Lower leg skin (tissue), 4 donors: ENCODE results near the gene RPL3. TPM values are rescaled to one million over a fixed set of nuclear protein-coding genes. Genes with fewer than 3 reads are reported as not detected.

ENCODE experiments used
- DNase-seq, 2 donors: peaks; one replicate each; pipeline ENCODE4 v3.0.0-alpha.2; 2019; ENCODE audit warnings: low spot score in 2 of 2
- H3K4me3 ChIP-seq: fragments of 200-600 bp; sonication (generic); 2 replicates; pipeline ENCODE4 v1.5.1; 2017; ENCODE audit warnings: mild to moderate bottlenecking, low read depth; ENCODE audit not compliant: poor library complexity, severe bottlenecking
- CTCF ChIP-seq, 3 donors: fragments of 450-650 bp; IDR thresholded peaks; one replicate each; pipeline ENCODE4 v1.5.1; 2016; ENCODE audit warnings: antibody characterized with exemption in 3 of 3, mild to moderate bottlenecking in 3 of 3, moderate library complexity in 2 of 3
- POLR2A ChIP-seq, 2 donors: fragments of 450-650 bp; IDR thresholded peaks; one replicate each; pipeline ENCODE4 v1.6.1; 2016 to 2017; ENCODE audit warnings: antibody characterized with exemption in 2 of 2, mild to moderate bottlenecking in 1 of 2, moderate library complexity in 1 of 2
- WGBS, 2 donors: methylation state at CpG; one replicate each; pipeline ENCODE4 v1.1.5; 2018; 5-methylcytosine and 5-hydroxymethylcytosine counted together
- intact Hi-C: fragments of 100-400 bp; cut with DNase I; formaldehyde crosslinking; loops from one replicate; pipeline ENCODE4 v1.15.0; 2023; ENCODE audit warnings: low total_unique reads
- total RNA-seq, 4 donors: library from RNA; depleted of rRNA; stranded (reverse); fragments of >200 nt; gene quantifications; one replicate each; pipeline ENCODE4 v1.1.0, GENCODE V29; 2016

RPL3 gene
- total RNA-seq, 4 donors from 2014 or later, result 2,414 to 3,362 (median 2,993) TPM

GRCh38 chr22:39263626-39264348 lies 55.6 kb downstream of the RPL3 start:
- H3K4me3 ChIP-seq, result no peak overlapping the region
- TF ChIP-seq CTCF (IDR thresholded peaks at IDR 0.05), result no peak
- TF ChIP-seq POLR2A (IDR thresholded peaks at IDR 0.05), result no peak
- DNase-seq, result no peak
- intact Hi-C loops, result no loop called here
- WGBS, 2 donors, result 86 to 92% methylated on average over 10 of the region's 10 CpGs

Other genes with a start within 250 kb of the RPL3 start
- gene APOBEC3G, start 242.3 kb downstream of the RPL3 start, total RNA-seq, result 1 to 10 TPM; 1.1 to 3.9 (median 1.9) TPM
- gene APOBEC3H, start 222.4 kb downstream of the RPL3 start, total RNA-seq, result not detected
- gene CBX7, start 166.9 kb downstream of the RPL3 start, total RNA-seq, result 100 to 1,000 TPM in 1 of 4 donors, 10 to 100 TPM in 3; 47.6 to 108 (median 64.8) TPM
- 10 to 100 TPM; 12.2 to 22.3 (median 17.5) TPM for gene PDGFB, start 74.6 kb downstream of the RPL3 start, total RNA-seq
- 10 to 100 TPM; 25.5 to 51.3 (median 38.9) TPM for gene SYNGR1, start 30.4 kb upstream of the RPL3 start, total RNA-seq
- 10 to 100 TPM; 24.1 to 35.9 (median 29.8) TPM for gene TAB1, start 80.2 kb upstream of the RPL3 start, total RNA-seq
- gene MGAT3, start 137.4 kb upstream of the RPL3 start, total RNA-seq, result 1 to 10 TPM; 1.2 to 5.5 (median 3.2) TPM
- 10 to 100 TPM; 12.8 to 27.1 (median 20.2) TPM for gene MIEF1, start 182.7 kb upstream of the RPL3 start, total RNA-seq
- 100 to 1,000 TPM; 214 to 336 (median 309) TPM for gene ATF4, start 200.9 kb upstream of the RPL3 start, total RNA-seq
- 100 to 1,000 TPM in 3 of 4 donors, 10 to 100 TPM in 1; 93.4 to 157 (median 121) TPM for gene RPS19BP1, start 213.1 kb upstream of the RPL3 start, total RNA-seq